ENCODE measurements around the gene SEPSECS.

DNA sequence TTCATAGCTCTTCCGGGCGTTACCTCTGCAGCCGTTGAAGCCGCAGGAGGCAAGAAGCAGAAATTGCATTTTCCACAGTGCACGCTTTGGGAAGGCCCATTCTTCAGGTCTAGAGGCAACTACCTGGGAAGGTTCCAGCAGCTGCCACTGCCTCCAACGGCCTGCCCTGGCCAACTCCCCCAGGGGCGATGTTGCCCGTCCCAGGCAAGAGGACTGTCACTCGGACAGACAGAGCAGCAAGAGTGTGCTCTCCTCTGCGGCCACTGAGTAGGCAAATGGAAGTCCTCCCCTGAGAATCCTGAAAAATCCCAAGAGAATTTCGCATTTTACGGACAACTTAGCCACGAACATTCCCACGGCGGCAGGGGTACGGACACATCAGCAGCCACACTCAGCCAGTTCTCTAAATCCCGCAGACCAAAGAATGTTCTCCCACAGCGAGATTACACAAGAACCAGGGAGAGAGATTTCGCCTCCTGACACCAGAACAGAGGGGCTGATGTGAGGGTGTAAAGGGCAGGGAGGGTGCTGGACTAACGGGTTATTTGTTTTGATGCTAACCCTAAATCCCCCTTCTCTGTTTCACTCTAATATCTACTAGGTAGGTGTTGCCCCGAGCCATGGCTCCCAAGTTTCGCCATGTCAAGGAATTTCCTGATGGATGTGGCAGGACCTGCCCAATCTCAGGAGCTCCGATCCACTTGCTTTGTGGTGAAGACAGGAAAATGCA, 63.8 kb downstream of the SEPSECS start:
- TF ChIP-seq, protein P1, sequence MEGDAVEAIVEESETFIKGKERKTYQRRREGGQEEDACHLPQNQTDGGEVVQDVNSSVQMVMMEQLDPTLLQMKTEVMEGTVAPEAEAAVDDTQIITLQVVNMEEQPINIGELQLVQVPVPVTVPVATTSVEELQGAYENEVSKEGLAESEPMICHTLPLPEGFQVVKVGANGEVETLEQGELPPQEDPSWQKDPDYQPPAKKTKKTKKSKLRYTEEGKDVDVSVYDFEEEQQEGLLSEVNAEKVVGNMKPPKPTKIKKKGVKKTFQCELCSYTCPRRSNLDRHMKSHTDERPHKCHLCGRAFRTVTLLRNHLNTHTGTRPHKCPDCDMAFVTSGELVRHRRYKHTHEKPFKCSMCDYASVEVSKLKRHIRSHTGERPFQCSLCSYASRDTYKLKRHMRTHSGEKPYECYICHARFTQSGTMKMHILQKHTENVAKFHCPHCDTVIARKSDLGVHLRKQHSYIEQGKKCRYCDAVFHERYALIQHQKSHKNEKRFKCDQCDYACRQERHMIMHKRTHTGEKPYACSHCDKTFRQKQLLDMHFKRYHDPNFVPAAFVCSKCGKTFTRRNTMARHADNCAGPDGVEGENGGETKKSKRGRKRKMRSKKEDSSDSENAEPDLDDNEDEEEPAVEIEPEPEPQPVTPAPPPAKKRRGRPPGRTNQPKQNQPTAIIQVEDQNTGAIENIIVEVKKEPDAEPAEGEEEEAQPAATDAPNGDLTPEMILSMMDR (IDR thresholded peaks at IDR 0.05): no peak
- no peak for TF ChIP-seq EP300 (IDR thresholded peaks at IDR 0.05)
